GM19468 (cell line): ENCODE results near the gene P2RY8.

ENCODE experiments used
- ATAC-seq: cut with Tn5 transposase; IDR thresholded peaks from one replicate; pipeline ENCODE4 v1.9.1; 2021; ENCODE audit warnings: mild to moderate bottlenecking, moderate library complexity, moderate number of reproducible peaks; ENCODE audit not compliant: unreplicated experiment; ENCODE audit errors: extremely low read depth

Gene P2RY8

GRCh38 chrX:1424147-1424851 is 112.7 kb downstream of the P2RY8 start:
- no peak for ATAC-seq

DNA sequence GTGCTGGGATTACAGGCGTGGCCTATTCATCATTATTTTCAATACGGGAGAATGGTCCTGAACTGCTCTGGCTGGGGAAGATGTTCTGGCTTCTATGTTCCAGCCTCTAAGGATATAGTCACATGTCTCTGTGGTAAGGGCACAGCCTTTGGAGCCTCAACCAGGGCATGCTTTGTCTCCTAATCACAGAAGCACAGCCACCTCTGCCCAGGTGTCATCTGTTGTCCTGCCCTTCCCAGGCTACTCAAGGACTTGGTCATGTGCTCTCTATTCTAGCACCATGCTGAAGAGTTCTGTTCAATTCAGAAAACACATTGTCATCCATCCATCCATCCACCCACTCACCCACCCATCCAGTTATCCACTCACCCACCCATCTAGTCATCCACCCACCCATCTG is 113.8 kb downstream of the P2RY8 start:
- ATAC-seq = no peak

DNA sequence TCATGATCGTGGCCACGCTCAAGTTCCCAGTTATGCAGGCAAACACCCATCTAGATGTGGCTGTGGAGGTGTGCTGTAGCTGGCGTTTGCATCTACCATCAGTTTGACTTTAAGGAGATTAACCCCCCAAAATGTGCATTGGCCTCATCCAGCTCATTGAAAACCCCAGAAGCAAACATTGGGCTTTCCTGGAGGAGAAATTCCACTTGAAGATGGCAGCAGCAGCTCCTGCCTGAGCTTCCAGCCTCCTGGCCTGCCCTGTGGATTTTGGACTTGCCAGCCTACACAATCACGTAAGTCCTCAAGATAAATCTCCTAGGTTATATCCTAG is 114.9 kb downstream of the P2RY8 start:
- ATAC-seq = no peak

GRCh38 chrX:1421433-1422134 is 115.4 kb downstream of the P2RY8 start:
- ATAC-seq = no peak

- no peak for ATAC-seq
These were observed 116.6 kb downstream of the P2RY8 start for GRCh38 chrX:1420371-1420770.

DNA sequence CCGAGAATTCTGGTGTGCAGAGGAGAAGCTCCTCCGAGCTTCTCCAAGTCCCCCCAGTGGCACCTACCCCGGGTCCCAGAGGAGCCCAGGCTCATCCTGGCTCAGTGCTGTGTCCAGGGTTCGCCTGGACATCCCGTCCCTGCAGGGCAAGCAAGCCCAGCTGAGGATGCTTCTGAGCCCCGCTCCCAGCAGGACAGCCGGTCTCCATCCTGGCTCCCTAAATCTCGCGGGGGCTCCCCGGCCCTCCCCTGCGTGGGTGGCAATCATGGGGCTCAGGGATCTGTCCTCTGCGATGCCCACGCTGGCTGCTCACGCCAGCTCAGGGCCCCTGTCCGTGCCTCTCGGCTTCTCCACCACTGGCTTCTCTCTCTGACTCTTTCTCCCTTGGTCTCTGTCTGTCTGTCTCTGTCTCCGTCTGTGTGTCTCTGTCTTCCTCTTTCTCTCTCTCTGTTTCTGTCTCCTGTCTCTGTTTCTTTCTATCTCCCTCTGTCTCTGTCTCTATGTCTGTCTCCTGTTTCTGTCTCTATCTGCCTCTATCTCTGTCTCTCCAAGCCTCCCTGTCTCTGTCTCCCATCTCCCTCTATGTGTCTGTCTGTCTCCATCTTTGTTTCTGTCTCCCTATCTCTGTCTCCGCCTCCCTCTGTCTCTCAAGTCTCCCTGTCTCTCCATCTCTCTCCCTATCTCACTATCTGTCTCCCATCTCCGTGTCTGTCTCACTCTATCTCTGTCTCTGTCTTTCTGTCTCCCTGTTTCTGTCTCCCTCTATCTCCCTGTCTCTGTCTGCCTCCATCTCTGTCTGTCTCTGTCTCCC is 117.2 kb downstream of the P2RY8 start:
- ATAC-seq = no peak

GRCh38 chrX:1418901-1419544 is 118.0 kb downstream of the P2RY8 start:
- ATAC-seq = no peak

DNA sequence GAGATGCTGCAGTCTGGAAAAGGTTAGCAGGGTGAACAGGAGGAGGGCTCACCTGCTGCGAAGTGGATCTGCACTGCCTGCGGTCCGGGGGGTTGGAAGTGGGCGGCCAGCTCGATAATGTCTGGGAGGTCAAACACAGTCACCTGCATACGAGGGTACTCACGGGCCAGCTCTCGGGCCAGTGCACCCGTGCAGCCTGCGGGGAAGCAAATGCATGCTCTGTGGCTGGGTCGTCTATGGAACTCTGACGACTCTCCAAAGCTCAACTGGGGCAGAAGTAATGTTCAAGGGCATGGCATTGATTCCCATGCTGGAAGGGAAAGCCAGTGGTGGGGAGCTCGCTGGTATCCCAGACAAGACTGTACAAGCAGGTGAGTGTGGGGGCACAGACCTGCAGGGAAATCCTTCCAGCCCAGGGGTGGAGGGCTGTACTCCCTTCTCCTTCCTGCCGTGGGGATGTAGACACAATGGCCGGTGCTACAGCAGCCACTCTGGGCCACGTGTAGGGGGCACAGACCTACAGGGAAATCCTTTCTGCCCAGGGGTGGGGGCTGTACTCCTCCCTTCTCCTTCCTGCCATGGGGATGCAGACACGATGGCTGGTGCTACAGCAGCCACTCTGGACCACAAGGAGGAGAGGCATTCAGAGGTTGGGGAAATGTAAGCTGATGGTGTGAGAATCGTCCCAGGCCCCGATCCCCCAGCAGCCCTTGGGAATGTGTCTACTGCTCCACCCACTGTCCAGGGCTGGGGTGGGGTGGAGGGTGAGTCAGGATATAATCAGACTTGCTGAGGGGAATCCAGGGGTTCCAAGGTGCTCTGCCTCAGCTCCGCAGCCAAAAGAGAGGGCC is 118.8 kb downstream of the P2RY8 start:
- no peak for ATAC-seq

DNA sequence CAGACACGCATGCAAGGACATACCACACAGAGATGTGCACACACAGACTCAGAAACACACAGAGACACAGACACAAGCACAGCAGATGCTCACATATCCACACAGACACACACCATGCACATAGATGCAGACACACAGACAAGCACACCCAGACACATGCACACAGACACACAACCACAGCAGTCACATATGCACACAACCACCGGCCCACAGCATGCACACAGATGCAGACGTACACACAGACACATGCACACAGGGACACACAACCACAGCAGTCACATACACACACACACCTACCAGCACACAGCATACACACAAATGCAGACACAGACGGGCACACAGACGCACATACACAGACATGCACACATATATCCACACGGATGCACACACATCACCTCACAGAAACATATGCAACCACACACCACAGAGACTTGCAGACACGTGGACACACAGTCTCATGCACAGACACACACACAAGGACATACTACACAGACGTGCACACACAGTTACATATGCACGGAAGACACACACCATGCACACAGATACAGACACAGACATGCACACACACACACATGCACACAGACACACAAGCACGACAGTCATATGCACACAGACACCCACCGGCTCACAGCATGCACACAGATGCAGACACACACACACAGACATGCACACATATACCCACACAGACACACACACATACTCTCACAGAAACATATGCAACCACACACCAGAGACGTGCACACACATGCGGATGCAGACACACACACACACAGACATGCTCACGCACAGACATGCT is 119.8 kb downstream of the P2RY8 start:
- no peak for ATAC-seq

- no peak for ATAC-seq
These were observed 120.6 kb downstream of the P2RY8 start for GRCh38 chrX:1416327-1416784.
